Astrocyte (in vitro differentiated cells and primary cell): ENCODE results near the gene SNPH. TPM values are rescaled to one million over a fixed set of nuclear protein-coding genes. Genes with fewer than 3 reads are reported as not detected.

Experiments used
- DNase-seq: peaks from one replicate; pipeline ENCODE4 v3.0.0-alpha.2; 2010; ENCODE audit warnings: low read depth
- FAIRE-seq: peaks from 2 replicates; lab custom pipeline; 2011; peaks lifted over from hg19 to GRCh38; lab: Jason Lieb, UNC
- H2AFZ ChIP-seq: 2 replicates; pipeline ENCODE4 v1.6.0; 2012; ENCODE audit warnings: low read depth, low read length, inconsistent platforms
- H3K27ac ChIP-seq: 2 replicates; pipeline ENCODE4 v1.5.1; 2011; ENCODE audit warnings: low read depth, low read length, inconsistent platforms
- H3K27me3 ChIP-seq: 2 replicates; pipeline ENCODE4 v1.6.0; 2011; ENCODE audit warnings: low read length, inconsistent platforms; ENCODE audit not compliant: insufficient read depth
- H3K36me3 ChIP-seq: 2 replicates; pipeline ENCODE4 v1.5.1; 2011; ENCODE audit warnings: low read length, inconsistent platforms; ENCODE audit not compliant: insufficient read depth
- H3K4me1 ChIP-seq: 2 replicates; pipeline ENCODE4 v1.5.1; 2011; ENCODE audit warnings: low read length, inconsistent platforms; ENCODE audit not compliant: insufficient read depth
- H3K4me2 ChIP-seq: 2 replicates; pipeline ENCODE4 v1.6.0; 2012; ENCODE audit warnings: low read length, inconsistent platforms
- H3K4me3 ChIP-seq: 2 replicates; pipeline ENCODE4 v1.5.1; 2011; ENCODE audit warnings: low read depth, mild to moderate bottlenecking, low read length, inconsistent platforms; ENCODE audit not compliant: insufficient read depth
- H3K79me2 ChIP-seq: 2 replicates; pipeline ENCODE4 v1.6.0; 2012; ENCODE audit warnings: mild to moderate bottlenecking, low read length, inconsistent platforms; ENCODE audit not compliant: insufficient read depth
- H3K9ac ChIP-seq: 2 replicates; pipeline ENCODE4 v1.6.0; 2012; ENCODE audit warnings: mild to moderate bottlenecking, low read length, inconsistent platforms
- H3K9me3 ChIP-seq: 2 replicates; pipeline ENCODE4 v1.5.1; 2012; ENCODE audit warnings: low read depth, mild to moderate bottlenecking, low read length, inconsistent platforms; ENCODE audit not compliant: insufficient read depth
- H4K20me1 ChIP-seq: 2 replicates; pipeline ENCODE4 v1.6.0; 2012; ENCODE audit warnings: low read length, inconsistent platforms; ENCODE audit not compliant: insufficient read depth
- H3K27ac Mint-ChIP-seq: one replicate; pipeline ENCODE4 v1.8.0; 2021; ENCODE audit warnings: mild to moderate bottlenecking, mixed read lengths; ENCODE audit not compliant: unreplicated experiment
- H3K27me3 Mint-ChIP-seq: one replicate; pipeline ENCODE4 v1.8.0; 2021; ENCODE audit warnings: low read depth, mixed read lengths; ENCODE audit not compliant: unreplicated experiment
- H3K36me3 Mint-ChIP-seq: one replicate; pipeline ENCODE4 v1.8.0; 2021; ENCODE audit warnings: low read depth, mixed read lengths; ENCODE audit not compliant: unreplicated experiment
- H3K4me1 Mint-ChIP-seq: one replicate; pipeline ENCODE4 v1.8.0; 2021; ENCODE audit warnings: low read depth, mixed read lengths; ENCODE audit not compliant: unreplicated experiment
- H3K4me3 Mint-ChIP-seq: one replicate; pipeline ENCODE4 v1.8.0; 2021; ENCODE audit warnings: mild to moderate bottlenecking, moderate library complexity, mixed read lengths; ENCODE audit not compliant: unreplicated experiment
- H3K9me3 Mint-ChIP-seq: one replicate; pipeline ENCODE4 v1.8.0; 2021; ENCODE audit warnings: mild to moderate bottlenecking, mixed read lengths; ENCODE audit not compliant: unreplicated experiment
- CTCF ChIP-seq: IDR thresholded peaks from 2 replicates; pipeline ENCODE4 v1.5.1; 2011; ENCODE audit warnings: low read depth, mild to moderate bottlenecking, inconsistent platforms, low read length, moderate library complexity; ENCODE audit not compliant: insufficient read depth
- EZH2 ChIP-seq: IDR thresholded peaks from 2 replicates; pipeline ENCODE4 v1.6.1; 2012; ENCODE audit warnings: mild to moderate bottlenecking, low read length, inconsistent platforms; ENCODE audit not compliant: insufficient read depth
- total RNA-seq: library from RNA; stranded (reverse); gene quantifications from 2 replicates; pipeline ENCODE4 v1.2.1, GENCODE V29; 2021

Gene SNPH
- total RNA-seq, 1 donor from 2014 or later = 7.9 TPM

GRCh38 chr20:1299522-1299921 is 33.4 kb downstream of the SNPH start:
- FAIRE-seq (no peak), DNase-seq (no peak)
- H3K27ac ChIP-seq = no peak overlapping the region
- no peak overlapping the region for H3K27ac Mint-ChIP-seq
- no peak overlapping the region for H3K9ac ChIP-seq
- peaks cover 6% of the 10 kb centered on the region for H3K4me1 Mint-ChIP-seq
- H3K27me3 Mint-ChIP-seq = peaks cover 3% of the 10 kb centered on the region
- no peaks in the 10 kb centered on the region for H3K36me3 ChIP-seq
- H3K36me3 Mint-ChIP-seq = peaks cover 21% of the 10 kb centered on the region
- H3K4me3 ChIP-seq = no peak overlapping the region
- H3K4me1 ChIP-seq = peaks cover 8% of the 10 kb centered on the region
- no peaks in the 10 kb centered on the region for H3K79me2 ChIP-seq
- H2AFZ ChIP-seq = no peak overlapping the region
- H3K9me3 Mint-ChIP-seq = no peaks in the 10 kb centered on the region
- H3K9me3 ChIP-seq = no peaks in the 10 kb centered on the region
- H4K20me1 ChIP-seq = no peaks in the 10 kb centered on the region
- H3K4me2 ChIP-seq = no peak overlapping the region
- H3K4me3 Mint-ChIP-seq = no peak overlapping the region
- TF ChIP-seq CTCF (no peak), EZH2 (no peak)
- no peaks in the 10 kb centered on the region for H3K27me3 ChIP-seq

GRCh38 chr20:1300083-1300840 is 34.2 kb downstream of the SNPH start:
- Mint-ChIP-seq H3K4me3 (no peak overlapping the region), H3K36me3 (peaks cover 20% of the 10 kb centered on the region), H3K4me1 (peaks cover 6% of the 10 kb centered on the region), H3K9me3 (no peaks in the 10 kb centered on the region), H3K27ac (no peak overlapping the region), H3K27me3 (peaks cover 3% of the 10 kb centered on the region)
- Histone ChIP-seq H2AFZ (no peak overlapping the region), H3K4me2 (peak overlapping the region; percentile 59), H3K9ac (no peak overlapping the region), H3K9me3 (no peaks in the 10 kb centered on the region), H3K27me3 (no peaks in the 10 kb centered on the region), H3K4me3 (no peak overlapping the region), H3K4me1 (peaks cover 8% of the 10 kb centered on the region), H4K20me1 (no peaks in the 10 kb centered on the region), H3K79me2 (no peaks in the 10 kb centered on the region), H3K36me3 (no peaks in the 10 kb centered on the region), H3K27ac (no peak overlapping the region)
- FAIRE-seq (no peak), DNase-seq (no peak)
- TF ChIP-seq CTCF (no peak), EZH2 (no peak)

DNA sequence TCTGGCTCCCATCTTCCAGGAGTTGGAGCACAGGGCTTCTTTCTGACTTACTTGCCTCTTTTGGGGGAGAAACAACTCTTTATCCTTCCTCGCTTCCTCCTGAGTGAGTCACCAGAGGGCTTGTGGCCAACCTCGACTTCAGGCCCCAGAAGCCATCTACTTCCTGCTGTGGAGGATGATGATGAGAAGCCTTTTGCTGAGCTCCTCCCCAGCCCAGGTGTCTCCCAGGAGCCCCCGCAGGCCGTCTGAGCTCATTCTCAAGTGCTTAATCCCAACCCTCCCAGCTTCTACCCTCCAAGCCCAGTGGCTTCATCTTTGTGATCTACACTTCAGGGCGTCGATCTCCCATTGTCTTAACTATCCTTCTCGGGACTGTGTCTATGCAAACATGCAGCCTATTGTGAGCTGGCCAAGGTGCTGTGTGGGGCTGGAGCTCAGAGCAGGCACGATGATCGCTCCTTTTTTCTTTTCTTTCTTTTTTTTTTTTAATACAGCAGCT is 35.0 kb downstream of the SNPH start:
- Histone ChIP-seq H3K4me3 (no peak overlapping the region), H3K9ac (no peak overlapping the region), H3K36me3 (no peaks in the 10 kb centered on the region), H3K9me3 (no peaks in the 10 kb centered on the region), H3K27me3 (no peaks in the 10 kb centered on the region), H3K4me2 (peak overlapping the region; percentile 59), H2AFZ (peak overlapping the region; percentile 75), H3K79me2 (no peaks in the 10 kb centered on the region), H3K4me1 (peaks cover 8% of the 10 kb centered on the region), H4K20me1 (no peaks in the 10 kb centered on the region), H3K27ac (no peak overlapping the region)
- Mint-ChIP-seq H3K9me3 (no peaks in the 10 kb centered on the region), H3K27ac (no peak overlapping the region), H3K27me3 (peaks cover 3% of the 10 kb centered on the region), H3K4me3 (no peak overlapping the region), H3K4me1 (peaks cover 6% of the 10 kb centered on the region), H3K36me3 (peaks cover 15% of the 10 kb centered on the region)
- FAIRE-seq (peak; percentile 17), DNase-seq (peak; percentile 56)
- no peak for TF ChIP-seq EZH2
- no peak for TF ChIP-seq CTCF
